GM21529 (cell line): ENCODE measurements around the gene MGAT5.
A peak's percentile ranks its signal among the peaks of the same experiment; 100 is the strongest.

Source experiments
- ATAC-seq: cut with Tn5 transposase; IDR thresholded peaks from one replicate; pipeline ENCODE4 v1.9.1; 2021; ENCODE audit not compliant: unreplicated experiment

Gene MGAT5

DNA sequence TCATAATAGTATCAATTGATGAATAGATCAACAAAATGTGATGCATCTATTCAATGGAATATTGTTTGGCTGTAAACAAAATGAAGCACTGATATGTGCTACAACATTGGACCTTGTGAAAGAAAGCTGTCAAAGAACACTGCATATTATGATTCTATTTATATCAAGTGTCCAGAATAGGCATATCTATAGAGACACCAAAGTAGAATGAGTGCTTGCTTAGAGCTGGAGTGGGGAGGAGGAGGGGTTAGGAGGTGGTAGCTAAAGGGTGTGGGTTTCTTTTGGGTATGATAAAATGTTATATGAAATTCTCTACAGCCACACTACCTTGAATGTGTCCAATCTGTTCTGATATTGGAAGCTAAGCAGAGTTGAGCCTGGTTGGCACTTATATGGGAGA is 23.0 kb upstream of the MGAT5 start:
- no peak for ATAC-seq

DNA sequence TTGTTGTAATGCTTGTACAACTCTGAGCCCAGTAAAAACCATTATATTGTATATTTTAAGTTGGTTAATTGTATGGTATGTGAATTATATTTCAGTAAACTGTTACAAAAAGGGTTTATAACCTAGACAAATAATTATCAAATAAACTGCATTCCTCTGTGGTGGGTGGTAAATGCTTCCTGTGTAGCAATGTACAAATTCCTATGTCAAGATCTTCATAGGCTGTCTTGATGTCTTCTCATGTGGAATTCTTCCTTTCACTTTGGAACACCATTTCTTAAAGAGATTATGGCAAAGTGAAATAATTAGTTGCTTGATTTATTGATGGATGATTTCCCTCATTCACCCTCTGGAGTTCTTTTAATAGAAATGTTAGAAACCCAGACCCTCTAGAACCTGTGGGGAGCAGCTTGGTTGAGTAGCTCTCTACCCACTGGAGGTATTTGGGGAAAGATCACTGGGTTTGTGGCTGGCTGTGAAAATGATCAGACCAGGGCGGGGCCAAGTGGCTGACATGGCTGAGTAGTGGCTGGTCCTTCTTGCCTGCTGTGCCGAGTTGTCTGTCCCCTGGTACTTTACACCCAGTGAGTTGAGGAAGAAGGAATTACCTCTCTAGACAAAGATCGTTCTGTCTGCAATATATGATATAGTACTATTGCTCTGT is 22.4 kb upstream of the MGAT5 start:
- ATAC-seq: no peak

DNA sequence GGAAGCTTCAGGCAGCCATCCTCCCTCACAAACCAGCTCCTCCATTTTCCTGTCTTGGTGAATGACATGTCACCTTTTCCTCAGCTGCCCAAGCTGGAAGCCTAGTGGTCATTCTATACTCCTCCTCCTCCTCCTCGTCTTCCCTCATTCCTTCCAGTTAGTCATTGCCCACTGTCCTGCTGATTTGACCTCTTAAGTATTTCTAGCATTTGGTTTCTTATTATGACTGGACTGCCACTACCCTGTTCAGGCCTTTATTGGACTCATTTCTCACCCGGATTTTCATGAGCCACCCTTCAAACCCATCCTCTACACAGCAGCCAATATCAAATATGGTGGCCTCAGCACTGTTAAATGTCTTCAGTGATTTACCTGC is 21.9 kb upstream of the MGAT5 start:
- peak; percentile 23 for ATAC-seq

DNA sequence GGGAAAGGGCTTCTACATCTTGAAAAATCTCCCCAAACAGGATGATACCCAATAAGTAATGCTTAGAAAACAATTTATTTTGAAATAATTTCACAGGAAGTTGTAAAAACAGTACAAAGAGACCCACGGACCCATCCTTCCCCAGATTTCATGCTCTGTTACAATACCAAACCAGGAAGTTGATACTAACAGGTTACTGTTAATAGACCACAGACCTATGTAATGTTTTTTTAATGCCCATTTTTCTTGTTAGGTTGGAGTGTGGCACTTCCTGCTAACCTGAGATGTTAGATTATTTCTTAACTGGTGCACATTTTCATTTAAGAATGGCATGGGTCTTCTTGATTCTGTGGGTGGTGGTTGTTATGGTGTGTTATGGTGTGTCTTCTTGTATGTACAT is 21.4 kb upstream of the MGAT5 start:
- ATAC-seq: no peak

DNA sequence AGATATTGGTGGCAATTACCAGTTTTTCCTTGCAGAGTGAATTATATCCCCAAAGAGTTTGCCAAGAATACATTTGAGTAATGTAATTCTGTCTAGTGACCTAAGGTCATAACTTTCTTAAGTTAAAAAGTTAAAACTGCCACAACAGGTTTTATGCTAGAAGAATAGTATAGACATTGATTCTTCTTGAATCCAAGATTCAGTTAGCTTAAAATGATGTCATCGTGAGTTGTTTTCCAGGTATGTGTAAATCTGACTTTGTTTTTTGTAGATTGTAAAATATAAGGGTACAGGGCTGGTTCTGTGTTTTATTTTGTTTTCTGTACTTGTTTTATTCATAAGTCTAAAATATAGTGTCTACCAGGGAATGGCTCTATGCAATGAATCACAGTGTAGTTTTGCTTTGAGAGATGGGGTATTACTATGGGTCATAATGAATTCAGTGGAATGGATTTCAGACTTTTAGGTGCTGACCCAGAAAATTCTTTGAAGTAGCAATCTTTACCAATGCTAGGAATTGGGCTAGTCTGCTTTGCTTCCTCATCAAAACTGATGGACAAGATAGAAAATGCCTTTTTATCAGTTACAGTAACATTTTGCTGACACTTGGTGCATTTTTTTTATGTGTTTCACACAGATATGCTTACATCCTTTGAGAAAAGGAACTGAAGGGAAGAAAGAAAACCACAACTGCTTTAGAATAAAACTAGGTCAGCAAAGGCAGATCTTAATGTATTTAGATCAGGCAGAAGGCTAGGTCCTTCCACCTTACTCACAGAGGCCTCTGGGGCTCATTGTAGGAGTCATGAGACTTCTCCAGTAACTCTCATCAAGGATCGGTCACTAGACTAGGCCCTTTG is 20.8 kb upstream of the MGAT5 start:
- peak; percentile 37 for ATAC-seq

DNA sequence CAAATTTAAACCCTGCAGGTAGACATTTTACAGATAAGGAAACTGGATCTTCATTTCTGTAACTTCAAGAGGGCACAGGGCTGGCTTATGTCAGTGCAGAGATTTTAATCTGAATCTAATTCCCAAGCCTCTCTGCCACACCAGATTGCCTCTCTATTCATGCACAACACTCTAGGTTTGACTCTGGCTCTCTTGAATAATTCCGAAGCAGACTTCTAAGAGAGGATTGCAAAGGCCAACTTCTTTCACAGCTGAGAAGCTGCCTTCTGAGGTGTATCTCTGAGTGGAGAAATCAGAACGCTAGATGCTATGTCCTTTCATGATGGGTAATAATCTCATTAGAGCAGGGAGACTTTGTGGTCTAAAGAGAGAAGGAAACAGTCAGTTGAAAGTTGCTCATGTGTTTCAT is 20.1 kb upstream of the MGAT5 start:
- ATAC-seq: peak; percentile 57

DNA sequence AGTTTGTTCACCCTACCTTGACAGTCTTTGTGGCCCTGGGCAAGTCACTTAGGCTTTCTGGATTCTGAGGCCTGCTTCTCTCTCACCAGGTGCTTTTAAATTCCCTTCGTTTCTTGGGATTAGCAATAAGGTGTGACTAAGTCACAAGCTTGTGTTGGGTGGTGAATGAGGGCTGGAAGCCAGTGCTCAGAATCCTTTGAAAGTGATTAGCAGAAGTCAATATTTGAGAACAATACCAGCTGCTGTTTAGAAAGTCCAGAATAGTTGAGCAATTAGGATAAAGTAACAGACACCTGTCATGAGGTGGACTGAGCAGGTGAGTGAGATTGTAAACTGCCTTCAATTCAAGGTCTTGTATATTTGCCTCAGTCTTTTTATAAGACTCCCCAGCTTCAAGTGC is 19.3 kb upstream of the MGAT5 start:
- ATAC-seq: no peak

DNA sequence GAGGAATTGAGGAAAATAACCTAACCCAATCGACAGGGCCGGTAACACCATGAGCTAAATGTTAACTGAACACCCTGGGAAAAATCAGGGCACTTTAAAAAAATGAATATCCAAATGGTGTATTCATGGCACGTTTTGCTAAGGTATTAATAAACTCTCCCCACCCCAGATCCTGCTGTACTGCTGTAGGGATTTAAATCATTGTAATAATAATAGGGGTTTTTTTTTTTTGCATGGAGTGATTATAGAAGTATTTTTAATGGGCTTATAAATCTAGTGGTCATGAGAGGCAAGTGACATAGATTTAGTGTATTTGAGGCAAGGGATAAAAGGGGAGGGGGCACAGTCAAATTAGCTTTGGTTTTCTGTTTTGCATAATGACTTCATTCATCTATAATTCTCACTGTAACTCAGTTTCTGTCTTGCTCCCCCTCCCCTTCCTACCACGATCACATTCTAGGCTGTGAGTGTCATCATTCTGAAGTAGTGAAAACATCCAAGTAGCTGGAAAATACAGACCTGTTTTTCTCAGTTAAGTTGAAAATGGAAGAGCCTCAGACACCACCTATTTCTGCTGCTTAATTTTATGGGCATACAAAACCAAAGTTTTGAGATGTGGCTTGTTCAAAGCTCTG is 18.2 kb upstream of the MGAT5 start:
- ATAC-seq: no peak

DNA sequence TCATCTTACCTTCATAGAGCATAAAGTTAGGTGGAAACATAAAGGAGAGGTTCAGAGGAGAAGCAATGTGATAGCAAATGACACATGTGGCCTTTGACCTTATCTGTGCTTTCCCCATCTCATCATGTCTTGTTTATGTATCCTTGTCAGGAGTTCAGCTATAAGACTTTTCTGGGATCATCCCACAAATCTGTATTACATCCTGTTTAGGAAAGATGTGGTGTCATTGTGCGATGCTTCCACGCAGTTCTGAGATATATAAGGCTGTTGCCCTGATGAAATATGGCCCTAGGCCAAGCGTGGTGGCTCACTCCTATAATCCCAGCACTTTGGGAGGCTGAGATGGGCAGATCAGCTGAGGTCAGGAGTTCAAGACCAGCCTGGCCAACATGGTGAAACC is 15.5 kb upstream of the MGAT5 start:
- ATAC-seq: no peak

DNA sequence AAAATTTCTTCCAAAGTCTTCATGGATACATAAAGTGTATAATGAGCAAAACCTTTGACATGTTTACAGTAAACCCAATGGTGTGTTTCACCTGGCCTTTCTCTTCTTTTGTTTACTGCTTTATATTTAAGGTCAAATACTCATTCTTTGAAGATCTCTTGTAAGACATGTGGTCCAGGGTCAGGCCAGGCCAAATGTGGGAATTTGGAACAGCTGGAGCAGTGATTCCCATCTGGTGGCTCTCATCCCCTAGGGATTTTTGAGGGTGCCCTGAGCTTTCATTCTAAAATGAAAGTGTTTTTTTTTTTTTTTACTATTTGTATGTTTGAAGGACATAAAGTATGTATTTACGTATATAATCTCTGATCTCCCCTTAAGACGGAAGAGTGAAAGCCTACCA is 13.8 kb upstream of the MGAT5 start:
- ATAC-seq: no peak

DNA sequence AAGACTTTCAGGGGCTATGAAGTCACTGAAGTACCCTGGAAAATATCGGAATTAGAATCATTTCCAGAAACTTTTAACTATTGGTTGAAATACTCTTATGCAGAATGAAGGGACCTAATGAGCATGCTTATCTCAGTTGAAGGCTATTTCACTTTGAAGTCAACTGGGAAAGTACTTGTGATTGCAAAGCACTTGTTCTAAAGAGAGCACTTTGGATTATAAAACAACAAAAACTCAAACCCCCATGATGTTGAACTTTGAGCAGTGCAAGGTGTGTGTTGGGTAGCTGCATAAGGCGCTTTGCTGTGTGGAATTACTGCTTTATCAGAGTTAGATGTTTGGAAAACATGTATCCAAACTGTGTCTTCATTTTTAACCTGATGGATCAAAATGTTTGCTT is 12.0 kb upstream of the MGAT5 start:
- ATAC-seq: no peak

DNA sequence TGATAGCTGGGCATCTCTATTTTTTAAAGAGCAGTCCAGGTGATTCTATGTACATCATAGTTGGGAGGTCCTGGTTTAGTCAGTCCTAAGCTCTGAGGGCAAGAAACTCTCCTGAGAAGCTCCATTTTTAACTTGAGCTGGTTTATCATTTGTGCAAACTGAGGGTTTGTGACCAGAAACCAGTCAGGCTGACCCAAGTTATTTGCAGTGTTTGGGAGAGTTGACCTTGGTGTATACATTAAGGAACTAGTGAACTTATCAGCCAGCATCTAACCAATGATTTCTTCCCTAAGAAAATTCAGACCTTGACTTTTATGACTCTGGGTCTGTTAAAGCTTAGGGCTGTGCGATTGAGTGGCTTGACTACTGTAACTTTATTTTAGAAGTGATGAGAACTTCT is 10.6 kb upstream of the MGAT5 start:
- no peak for ATAC-seq

DNA sequence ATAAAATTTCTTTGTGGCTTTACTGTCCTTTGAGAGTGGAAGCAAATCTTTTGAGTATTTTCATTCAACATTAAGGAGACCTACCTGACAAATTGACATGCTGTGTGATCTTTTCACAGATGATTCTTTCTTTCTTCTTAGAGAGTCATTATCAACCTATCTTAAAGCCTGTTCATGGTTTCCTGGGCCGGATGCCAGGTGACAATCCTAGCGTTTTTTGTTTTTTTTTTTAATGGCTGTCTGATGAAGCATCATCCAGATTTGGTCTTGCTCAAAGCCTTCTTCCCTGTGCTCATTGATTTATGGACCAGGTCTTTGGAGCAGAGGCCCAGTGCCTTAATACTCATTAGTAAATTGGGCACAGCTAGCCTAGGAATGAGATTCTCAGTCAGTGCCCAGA is 9.8 kb upstream of the MGAT5 start:
- no peak for ATAC-seq

DNA sequence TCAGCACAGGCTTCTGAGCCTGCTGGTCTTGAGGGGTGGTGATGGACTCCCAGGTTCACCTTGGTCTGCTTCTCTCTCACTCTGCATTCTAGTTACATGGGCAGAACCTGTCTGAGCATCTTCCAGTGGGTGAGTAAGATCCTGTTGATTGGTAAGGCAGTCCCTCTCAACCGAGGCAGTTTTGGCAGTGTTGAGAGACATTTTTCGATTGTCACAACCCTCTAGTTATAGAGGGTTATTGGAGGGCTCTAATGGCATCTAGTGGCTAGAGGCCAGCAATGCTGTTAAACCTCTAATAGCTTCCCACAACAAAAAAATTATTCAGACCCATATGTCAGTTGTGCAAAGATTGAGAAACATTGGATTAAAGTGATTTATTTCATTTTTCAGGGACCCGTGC is 9.3 kb upstream of the MGAT5 start:
- no peak for ATAC-seq

DNA sequence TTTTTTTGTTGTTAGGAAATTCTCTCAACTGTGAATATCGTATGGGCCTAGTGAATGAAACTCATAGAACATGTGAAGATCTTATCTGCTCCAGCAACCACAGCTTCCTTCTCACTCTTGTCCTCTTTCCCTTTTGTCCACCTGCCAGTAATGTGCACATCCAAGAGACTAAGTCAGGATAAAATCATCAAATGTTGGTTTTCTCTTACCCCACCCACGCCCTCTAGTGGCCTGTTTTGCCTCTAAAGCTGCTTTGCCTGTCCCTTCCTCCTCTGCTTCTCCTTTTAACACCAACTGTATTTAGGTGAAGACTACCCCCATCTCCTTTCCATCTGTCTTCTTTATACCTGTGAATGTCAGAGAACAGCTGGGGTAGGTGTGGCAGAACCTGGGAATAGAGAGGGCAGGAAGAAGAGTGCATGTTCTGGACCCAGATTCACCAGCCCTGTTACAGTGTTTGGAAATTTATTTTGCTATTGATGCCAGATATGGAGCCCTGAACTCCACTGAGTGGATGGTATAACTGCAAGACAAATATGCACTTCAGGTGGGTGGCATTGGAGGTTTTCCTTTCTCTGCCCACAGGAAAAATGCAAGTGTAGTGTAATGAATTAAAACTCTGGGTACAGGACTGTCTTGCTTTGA is 8.4 kb upstream of the MGAT5 start:
- ATAC-seq: no peak

DNA sequence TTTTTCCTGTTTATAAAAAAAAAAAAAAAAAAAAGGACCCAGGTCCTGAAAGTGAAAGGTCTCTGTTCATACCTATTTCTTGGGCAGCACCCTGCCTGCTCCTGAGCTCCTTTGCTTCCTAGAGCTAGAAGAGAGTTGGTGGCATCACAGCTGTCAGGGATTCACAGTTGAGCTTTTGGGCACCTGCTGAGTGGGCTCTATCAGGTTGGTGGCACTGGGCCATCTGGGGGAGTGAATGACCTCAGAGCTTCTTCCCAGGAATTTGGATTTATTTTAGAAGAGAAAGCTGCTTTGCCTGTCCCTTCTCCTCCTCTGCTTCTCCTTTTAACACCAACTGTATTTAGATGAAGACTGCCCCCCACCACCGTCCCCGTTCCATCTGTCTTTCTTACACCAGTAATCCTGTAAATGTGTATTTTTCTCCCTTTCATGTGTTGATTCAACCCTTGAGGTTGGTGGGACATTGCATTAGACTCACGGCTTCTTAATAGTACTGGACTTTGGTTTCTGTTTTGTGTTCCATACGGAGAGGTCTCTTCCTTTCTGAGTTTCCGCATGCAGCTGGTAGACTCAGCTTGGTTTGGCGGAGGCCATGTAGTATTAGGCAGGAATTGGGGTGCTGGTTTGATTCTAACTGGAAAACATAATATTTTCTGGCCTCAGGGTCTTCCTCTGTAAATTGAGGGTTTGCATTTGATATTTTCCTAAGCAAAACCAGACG is 7.6 kb upstream of the MGAT5 start:
- ATAC-seq: no peak

DNA sequence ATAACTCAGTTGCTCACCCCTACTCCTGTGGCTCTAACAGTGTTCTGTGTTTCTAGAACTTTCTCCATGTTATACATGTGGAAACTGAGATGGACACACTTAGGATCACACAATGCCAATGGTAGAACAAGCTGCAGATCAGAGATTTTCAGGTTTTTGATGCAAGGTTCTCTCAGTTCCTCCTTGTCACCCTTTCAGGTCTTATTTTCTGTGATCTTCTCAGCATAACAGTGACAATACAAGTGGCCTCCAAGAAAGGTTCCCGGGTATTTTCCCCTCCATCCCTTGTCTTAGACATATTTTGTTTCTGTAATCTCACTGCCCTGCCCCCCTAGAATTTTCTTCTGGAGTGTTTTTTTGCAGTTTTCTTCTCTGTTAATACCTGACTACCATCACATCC is 6.2 kb upstream of the MGAT5 start:
- peak; percentile 46 for ATAC-seq

DNA sequence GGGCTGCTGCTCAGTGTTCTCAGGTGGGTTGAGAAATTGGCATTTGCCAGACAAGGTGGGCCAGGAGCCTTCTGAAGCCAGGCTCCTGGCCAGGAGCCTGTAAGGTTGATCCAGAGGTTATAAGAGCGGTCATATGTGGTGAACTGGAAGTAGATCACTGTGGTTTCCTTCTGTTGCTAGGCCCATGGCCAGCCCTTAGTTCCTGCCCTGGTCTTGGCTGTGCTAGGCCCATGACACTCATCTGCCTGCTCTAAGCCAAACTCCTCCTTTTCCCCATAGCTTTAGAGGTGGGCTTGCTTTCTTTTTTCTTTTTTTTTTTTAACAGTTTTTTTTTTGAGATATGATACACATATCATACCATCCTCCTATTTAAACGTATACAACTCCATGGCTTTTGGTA is 5.0 kb upstream of the MGAT5 start:
- ATAC-seq: no peak

DNA sequence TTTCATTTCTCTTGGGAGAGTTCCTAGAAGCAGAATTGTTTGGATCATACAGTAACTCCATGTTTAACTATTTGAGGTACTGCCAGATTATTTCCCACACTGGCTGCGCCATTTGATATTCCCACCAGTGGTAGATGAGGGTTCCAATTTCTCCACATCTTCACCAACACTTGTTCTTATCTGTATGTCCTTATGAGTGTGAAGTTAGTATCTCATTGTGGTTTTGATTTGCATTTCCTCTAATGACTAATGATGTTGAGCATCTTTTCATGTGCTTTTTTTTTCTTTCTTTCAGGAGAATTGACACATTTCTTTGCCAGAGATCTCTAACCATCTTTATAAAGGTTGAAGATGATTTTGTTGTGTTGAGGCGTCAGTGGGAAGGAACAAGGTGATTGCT is 4.1 kb upstream of the MGAT5 start:
- ATAC-seq: no peak

DNA sequence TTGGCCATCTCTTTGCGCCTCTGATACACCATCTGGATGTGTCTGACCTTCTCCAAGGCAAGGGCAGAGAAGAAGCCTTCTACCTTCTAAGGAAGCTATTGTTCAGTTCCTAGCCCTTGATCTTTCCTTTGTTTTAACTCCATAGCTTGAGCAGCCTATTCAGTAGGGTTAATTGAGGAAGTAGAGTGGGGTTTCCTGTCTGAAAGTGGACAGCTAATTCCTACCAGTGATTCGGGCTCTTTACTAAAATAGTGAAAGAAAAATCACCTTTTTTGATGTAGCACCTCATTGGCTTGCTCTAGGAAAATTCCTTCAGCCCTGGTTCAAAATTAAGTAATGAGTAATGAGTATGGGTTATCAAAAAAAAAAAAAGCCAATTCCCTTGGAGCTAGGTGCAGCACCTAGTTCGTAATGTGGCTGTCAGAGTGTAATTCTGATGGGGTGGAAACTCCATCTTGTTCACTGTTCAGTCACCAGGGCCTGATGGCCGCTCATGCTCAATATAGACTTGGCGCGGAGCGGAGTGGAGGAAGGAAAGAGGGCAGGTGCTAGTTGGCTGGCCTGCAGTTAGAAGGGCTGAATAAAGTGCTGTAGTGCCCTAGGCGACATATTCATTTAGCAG is 2.9 kb upstream of the MGAT5 start:
- ATAC-seq: peak; percentile 23
